NCI-H446 (cell line): Measurements from ENCODE around the gene EIPR1.
"Not testable (repeated sequence)": the region's sequence is repeated elsewhere in the genome, so short reads cannot be mapped to it uniquely, and the experiment has no call there.

Source experiments
- DNase-seq, 2 experiments: peaks; one replicate each; lab custom pipeline; 2025; lab: John Stamatoyannopoulos, UW

Gene EIPR1

GRCh38 chr2:3287896-3288295 lies 89.7 kb downstream of the EIPR1 start:
- DNase-seq = no peak

GRCh38 chr2:3286646-3287036 lies 91.0 kb downstream of the EIPR1 start:
- DNase-seq = not testable (repeated sequence)

- no peak for DNase-seq
These were observed 91.5 kb downstream of the EIPR1 start for GRCh38 chr2:3285901-3286645.

GRCh38 chr2:3284657-3285630 lies 92.7 kb downstream of the EIPR1 start:
- DNase-seq = no peak

GRCh38 chr2:3283876-3284656 lies 93.6 kb downstream of the EIPR1 start:
- DNase-seq = not testable (repeated sequence)

GRCh38 chr2:3283206-3283605 lies 94.4 kb downstream of the EIPR1 start:
- DNase-seq = no peak

GRCh38 chr2:3282056-3282998 lies 95.3 kb downstream of the EIPR1 start:
- peak; percentile 95 to 99 for DNase-seq

- no peak for DNase-seq
These were observed 96.7 kb downstream of the EIPR1 start for GRCh38 chr2:3280683-3281520.

GRCh38 chr2:3280197-3280596 lies 97.4 kb downstream of the EIPR1 start:
- no peak for DNase-seq

- DNase-seq = no peak
These were observed 98.2 kb downstream of the EIPR1 start for GRCh38 chr2:3279236-3279960.

- DNase-seq = no peak
These were observed 98.9 kb downstream of the EIPR1 start for GRCh38 chr2:3278521-3279218.

GRCh38 chr2:3277748-3278520 lies 99.7 kb downstream of the EIPR1 start:
- no peak for DNase-seq

GRCh38 chr2:3277050-3277747 lies 100.4 kb downstream of the EIPR1 start:
- DNase-seq = no peak

- DNase-seq = no peak
These were observed 104.9 kb downstream of the EIPR1 start for GRCh38 chr2:3272761-3273160.

- DNase-seq = no peak
These were observed 107.5 kb downstream of the EIPR1 start for GRCh38 chr2:3270095-3270478.

- no peak for DNase-seq
These were observed 108.1 kb downstream of the EIPR1 start for GRCh38 chr2:3269425-3270094.

GRCh38 chr2:3268705-3269029 lies 109.0 kb downstream of the EIPR1 start:
- no peak for DNase-seq
